Panc1 (cell line): Measurements from ENCODE around the gene S100A16. TPM values are rescaled to one million over a fixed set of nuclear protein-coding genes. Genes with fewer than 3 reads are reported as not detected.
"Not testable (repeated sequence)": the region's sequence is repeated elsewhere in the genome, so short reads cannot be mapped to it uniquely, and the experiment has no call there.

Source experiments
- ATAC-seq: fragments of 200-7000 bp; cut with Tn5 transposase; 2 replicates; pipeline ENCODE4 v1.9.1; 2020; ENCODE audit warnings: mild to moderate bottlenecking, moderate library complexity
- BruUV-seq: library from RNA; stranded (reverse); fragments of 400-500 nt; replicated peaks from 2 replicates; lab custom pipeline; 2021; lab: Mats Ljungman, UMichigan
- CTCF ChIA-PET: fragments of 300-600 bp; sonication (Branson Sonifier 250); formaldehyde crosslinking; loops from one replicate; lab custom pipeline; 2022; ENCODE audit warnings: antibody characterized with exemption; lab: Charles Lee
- POLR2A ChIA-PET: fragments of 300-600 bp; sonication (Branson Sonifier 250); formaldehyde crosslinking; loops from one replicate; lab custom pipeline; 2022; ENCODE audit warnings: antibody characterized with exemption; lab: Charles Lee
- DNase-seq: peaks from one replicate; pipeline ENCODE4 v3.0.0-alpha.2; 2010; ENCODE audit warnings: low read depth, low spot score
- H3K27ac ChIP-seq: 2 replicates; pipeline ENCODE4 v1.5.1; 2011; ENCODE audit warnings: mild to moderate bottlenecking, low read length, inconsistent platforms
- H3K27me3 ChIP-seq: fragments of 200-500 bp; sonication (Bioruptor generic); 2 replicates; pipeline ENCODE4 v1.6.0; 2014; ENCODE audit warnings: low read length, inconsistent platforms; ENCODE audit not compliant: control insufficient read depth, insufficient read depth
- H3K36me3 ChIP-seq: fragments of 200-500 bp; sonication (Bioruptor generic); 2 replicates; pipeline ENCODE4 v1.5.1; 2014; ENCODE audit warnings: inconsistent platforms, mild to moderate bottlenecking, low read length, moderate library complexity; ENCODE audit not compliant: control insufficient read depth, insufficient read depth
- H3K4me1 ChIP-seq: 2 replicates; pipeline ENCODE4 v1.5.1; 2011; ENCODE audit warnings: inconsistent platforms, mild to moderate bottlenecking, low read length, moderate library complexity; ENCODE audit not compliant: control insufficient read depth, insufficient read depth
- H3K4me3 ChIP-seq, 2 experiments: 2 replicates each; pipeline ENCODE4 v1.5.1; 2011 to 2012; ENCODE audit warnings: low read depth in 2 of 2, low read length in 2 of 2, mild to moderate bottlenecking in 2 of 2, inconsistent platforms in 1 of 2, moderate library complexity in 1 of 2
- H3K9me3 ChIP-seq: fragments of 200-500 bp; sonication (Bioruptor generic); 2 replicates; pipeline ENCODE4 v1.5.1; 2014; ENCODE audit warnings: low read depth, mild to moderate bottlenecking, inconsistent platforms, low read length, moderate library complexity; ENCODE audit not compliant: control insufficient read depth, insufficient read depth
- POLR2AphosphoS5 ChIP-seq: IDR thresholded peaks from 2 replicates; pipeline ENCODE4 v1.6.1; 2012; ENCODE audit warnings: mild to moderate bottlenecking, low read depth, low read length, moderate library complexity
- SIN3A ChIP-seq: IDR thresholded peaks from 2 replicates; pipeline ENCODE4 v1.6.1; 2012; ENCODE audit warnings: low read depth, mild to moderate bottlenecking, low read length, moderate library complexity, borderline replicate concordance; ENCODE audit not compliant: insufficient read depth
- TCF7L2 ChIP-seq: IDR thresholded peaks from 2 replicates; pipeline ENCODE4 v1.6.1; 2011; ENCODE audit warnings: mild to moderate bottlenecking, low read depth, low read length, inconsistent platforms
- in situ Hi-C: cut with HindIII; loops from 2 replicates; pipeline ENCODE4 v1.10.0; 2016; ENCODE audit warnings: low sequenced_read_pairs, low pct_unique_long_range_greater_than_20kb
- intact Hi-C: fragments of 100-400 bp; cut with micrococcal nuclease; formaldehyde crosslinking; loops from one replicate; pipeline ENCODE4 v1.10.0; 2022; ENCODE audit not compliant: unreplicated experiment
- total RNA-seq: library from RNA; stranded (reverse); gene quantifications from one replicate; pipeline ENCODE4 v1.2.1, GENCODE V29; 2021; ENCODE audit not compliant: unreplicated experiment
- TF ChIP-seq, protein P1 (sequence below), 2 experiments: IDR thresholded peaks; 2 replicates each; pipeline ENCODE4 v1.6.1; 2011 to 2012; ENCODE audit warnings: low read depth in 2 of 2, control low read depth in 1 of 2, low read length in 1 of 2, mild to moderate bottlenecking in 1 of 2, moderate library complexity in 1 of 2; ENCODE audit not compliant: insufficient read depth in 1 of 2
- TF ChIP-seq, protein P2 (sequence below): fragments of 450-650 bp; IDR thresholded peaks from 2 replicates; pipeline ENCODE4 v1.5.1; 2017; ENCODE audit warnings: mild to moderate bottlenecking

The S100A16 gene
- total RNA-seq, 1 experiment from 2014 or later, result 61.6 TPM

DNA sequence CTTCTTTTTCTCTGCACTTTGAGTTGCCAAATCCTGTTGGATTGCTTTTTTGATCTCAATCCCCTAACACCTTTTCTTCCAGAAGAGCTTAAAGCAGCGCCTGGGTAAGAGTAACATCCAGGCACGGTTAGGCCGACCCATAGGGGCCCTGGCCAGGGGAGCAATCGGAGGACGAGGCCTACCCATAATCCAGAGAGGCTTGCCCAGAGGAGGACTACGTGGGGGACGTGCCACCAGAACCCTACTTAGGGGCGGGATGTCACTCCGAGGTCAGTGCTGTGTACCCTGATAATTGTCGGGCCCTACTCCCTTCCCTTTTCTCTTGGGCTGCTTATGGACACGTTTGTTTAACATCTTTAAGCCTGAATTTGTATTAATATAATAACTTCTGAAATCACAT lies 29.2 kb upstream of the S100A16 start:
- TF ChIP-seq, protein P1, sequence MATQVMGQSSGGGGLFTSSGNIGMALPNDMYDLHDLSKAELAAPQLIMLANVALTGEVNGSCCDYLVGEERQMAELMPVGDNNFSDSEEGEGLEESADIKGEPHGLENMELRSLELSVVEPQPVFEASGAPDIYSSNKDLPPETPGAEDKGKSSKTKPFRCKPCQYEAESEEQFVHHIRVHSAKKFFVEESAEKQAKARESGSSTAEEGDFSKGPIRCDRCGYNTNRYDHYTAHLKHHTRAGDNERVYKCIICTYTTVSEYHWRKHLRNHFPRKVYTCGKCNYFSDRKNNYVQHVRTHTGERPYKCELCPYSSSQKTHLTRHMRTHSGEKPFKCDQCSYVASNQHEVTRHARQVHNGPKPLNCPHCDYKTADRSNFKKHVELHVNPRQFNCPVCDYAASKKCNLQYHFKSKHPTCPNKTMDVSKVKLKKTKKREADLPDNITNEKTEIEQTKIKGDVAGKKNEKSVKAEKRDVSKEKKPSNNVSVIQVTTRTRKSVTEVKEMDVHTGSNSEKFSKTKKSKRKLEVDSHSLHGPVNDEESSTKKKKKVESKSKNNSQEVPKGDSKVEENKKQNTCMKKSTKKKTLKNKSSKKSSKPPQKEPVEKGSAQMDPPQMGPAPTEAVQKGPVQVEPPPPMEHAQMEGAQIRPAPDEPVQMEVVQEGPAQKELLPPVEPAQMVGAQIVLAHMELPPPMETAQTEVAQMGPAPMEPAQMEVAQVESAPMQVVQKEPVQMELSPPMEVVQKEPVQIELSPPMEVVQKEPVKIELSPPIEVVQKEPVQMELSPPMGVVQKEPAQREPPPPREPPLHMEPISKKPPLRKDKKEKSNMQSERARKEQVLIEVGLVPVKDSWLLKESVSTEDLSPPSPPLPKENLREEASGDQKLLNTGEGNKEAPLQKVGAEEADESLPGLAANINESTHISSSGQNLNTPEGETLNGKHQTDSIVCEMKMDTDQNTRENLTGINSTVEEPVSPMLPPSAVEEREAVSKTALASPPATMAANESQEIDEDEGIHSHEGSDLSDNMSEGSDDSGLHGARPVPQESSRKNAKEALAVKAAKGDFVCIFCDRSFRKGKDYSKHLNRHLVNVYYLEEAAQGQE (IDR thresholded peaks at IDR 0.05; ENCODE audit: insufficient read depth in 1 of 2, low read depth in 2 of 2, low read length in 1 of 2), result no peak
- TF ChIP-seq SIN3A (no peak), TCF7L2 (no peak), POLR2AphosphoS5 (no peak)
- TF ChIP-seq, protein P2, sequence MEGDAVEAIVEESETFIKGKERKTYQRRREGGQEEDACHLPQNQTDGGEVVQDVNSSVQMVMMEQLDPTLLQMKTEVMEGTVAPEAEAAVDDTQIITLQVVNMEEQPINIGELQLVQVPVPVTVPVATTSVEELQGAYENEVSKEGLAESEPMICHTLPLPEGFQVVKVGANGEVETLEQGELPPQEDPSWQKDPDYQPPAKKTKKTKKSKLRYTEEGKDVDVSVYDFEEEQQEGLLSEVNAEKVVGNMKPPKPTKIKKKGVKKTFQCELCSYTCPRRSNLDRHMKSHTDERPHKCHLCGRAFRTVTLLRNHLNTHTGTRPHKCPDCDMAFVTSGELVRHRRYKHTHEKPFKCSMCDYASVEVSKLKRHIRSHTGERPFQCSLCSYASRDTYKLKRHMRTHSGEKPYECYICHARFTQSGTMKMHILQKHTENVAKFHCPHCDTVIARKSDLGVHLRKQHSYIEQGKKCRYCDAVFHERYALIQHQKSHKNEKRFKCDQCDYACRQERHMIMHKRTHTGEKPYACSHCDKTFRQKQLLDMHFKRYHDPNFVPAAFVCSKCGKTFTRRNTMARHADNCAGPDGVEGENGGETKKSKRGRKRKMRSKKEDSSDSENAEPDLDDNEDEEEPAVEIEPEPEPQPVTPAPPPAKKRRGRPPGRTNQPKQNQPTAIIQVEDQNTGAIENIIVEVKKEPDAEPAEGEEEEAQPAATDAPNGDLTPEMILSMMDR, result no peak
- no peaks in the 10 kb centered on the region for H3K27me3 ChIP-seq
- no peaks in the 10 kb centered on the region for H3K4me1 ChIP-seq
- H3K36me3 ChIP-seq, result peaks cover 60% of the 10 kb centered on the region
- H3K9me3 ChIP-seq, result no peaks in the 10 kb centered on the region
- in situ Hi-C loops (no loop called here), intact Hi-C loops (no loop called here)
- CTCF ChIA-PET, result no interaction called here
- BruUV-seq, result no TSS peak
- DNase-seq, result no peak
- ATAC-seq, result no peak
- no peak overlapping the region for H3K27ac ChIP-seq
- POLR2A ChIA-PET, result no interaction called here
- no peak overlapping the region for H3K4me3 ChIP-seq

DNA sequence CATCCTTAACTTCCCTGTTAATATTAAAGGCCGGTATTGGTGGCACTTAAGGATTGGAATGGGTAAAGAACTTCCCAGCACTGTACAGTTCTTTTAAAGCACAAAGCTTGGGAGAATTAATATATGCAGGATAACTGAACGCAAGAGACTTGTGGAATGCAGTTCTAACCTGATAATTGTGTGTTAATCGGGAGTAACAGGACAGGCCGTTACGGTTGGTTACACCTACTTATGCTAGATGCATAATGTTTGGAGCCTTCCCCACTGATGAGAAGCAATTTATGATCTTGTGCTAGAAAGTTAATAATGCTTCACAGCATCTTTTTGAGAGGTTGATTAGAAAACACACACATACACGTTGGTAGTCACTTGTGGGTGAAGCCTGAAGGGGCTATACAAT lies 27.9 kb upstream of the S100A16 start:
- no TSS peak for BruUV-seq
- TF ChIP-seq, protein P1 (IDR thresholded peaks at IDR 0.05; ENCODE audit: insufficient read depth in 1 of 2, low read depth in 2 of 2, low read length in 1 of 2), result no peak
- TF ChIP-seq POLR2AphosphoS5 (peak; percentile 35; the same call in 1 of the 2 replicates), TCF7L2 (no peak), SIN3A (no peak)
- TF ChIP-seq, protein P2, result no peak
- H3K27ac ChIP-seq, result no peak overlapping the region
- peaks cover under 1% of the 10 kb centered on the region; the same call in 1 of the 2 replicates for H3K4me1 ChIP-seq
- in situ Hi-C loops (no loop called here), intact Hi-C loops (no loop called here)
- ATAC-seq (no peak), DNase-seq (no peak)
- no peak overlapping the region for H3K4me3 ChIP-seq
- ChIA-PET CTCF (no interaction called here), POLR2A (no interaction called here)
- H3K27me3 ChIP-seq, result no peaks in the 10 kb centered on the region
- peaks cover 69% of the 10 kb centered on the region for H3K36me3 ChIP-seq
- no peaks in the 10 kb centered on the region for H3K9me3 ChIP-seq

DNA sequence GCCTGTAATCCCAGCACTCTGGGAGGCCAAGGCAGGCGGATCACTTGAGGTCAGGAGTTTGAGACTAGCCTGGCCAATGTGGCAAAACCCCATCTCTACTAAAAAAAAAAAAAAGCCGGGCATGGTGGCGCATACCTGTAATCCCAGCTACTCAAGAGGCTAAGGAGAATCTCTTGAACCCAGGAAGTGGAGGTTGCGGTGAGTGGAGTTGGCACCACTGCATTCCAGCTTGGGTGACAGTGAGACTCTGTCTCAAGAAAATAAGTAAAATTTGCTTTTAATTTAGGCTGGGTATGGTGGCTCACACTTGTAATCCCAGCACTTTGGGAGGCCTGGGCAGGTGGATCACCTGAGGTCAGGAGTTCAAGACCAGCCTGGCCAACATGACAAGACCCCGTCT lies 27.3 kb upstream of the S100A16 start:
- H3K4me3 ChIP-seq, H3K27me3 ChIP-seq, in situ Hi-C loops, H3K9me3 ChIP-seq, BruUV-seq, CTCF ChIA-PET, intact Hi-C loops, H3K27ac ChIP-seq, DNase-seq, ATAC-seq, H3K4me1 ChIP-seq: not testable (repeated sequence)
- POLR2A ChIA-PET, result interaction anchor here (0.7 kb wide), 2 partner anchors 142 to 337 kb away, joined by 4 read pairs; partner anchors contain the start of gene JTB
- peaks cover 65% of the 10 kb centered on the region for H3K36me3 ChIP-seq
